Measurements from ENCODE around the gene STEAP3.

STEAP3 gene

GRCh38 chr2:119295688-119296375 lies 72.2 kb downstream of the STEAP3 start:
- DNase-seq (ENCODE audit: low spot score) = no peak

GRCh38 chr2:119301413-119301812 lies 77.8 kb downstream of the STEAP3 start:
- no peak for DNase-seq (ENCODE audit: low spot score)

- DNase-seq (ENCODE audit: low spot score) = no peak
These were observed 81.2 kb downstream of the STEAP3 start for GRCh38 chr2:119304847-119305246.

DNA sequence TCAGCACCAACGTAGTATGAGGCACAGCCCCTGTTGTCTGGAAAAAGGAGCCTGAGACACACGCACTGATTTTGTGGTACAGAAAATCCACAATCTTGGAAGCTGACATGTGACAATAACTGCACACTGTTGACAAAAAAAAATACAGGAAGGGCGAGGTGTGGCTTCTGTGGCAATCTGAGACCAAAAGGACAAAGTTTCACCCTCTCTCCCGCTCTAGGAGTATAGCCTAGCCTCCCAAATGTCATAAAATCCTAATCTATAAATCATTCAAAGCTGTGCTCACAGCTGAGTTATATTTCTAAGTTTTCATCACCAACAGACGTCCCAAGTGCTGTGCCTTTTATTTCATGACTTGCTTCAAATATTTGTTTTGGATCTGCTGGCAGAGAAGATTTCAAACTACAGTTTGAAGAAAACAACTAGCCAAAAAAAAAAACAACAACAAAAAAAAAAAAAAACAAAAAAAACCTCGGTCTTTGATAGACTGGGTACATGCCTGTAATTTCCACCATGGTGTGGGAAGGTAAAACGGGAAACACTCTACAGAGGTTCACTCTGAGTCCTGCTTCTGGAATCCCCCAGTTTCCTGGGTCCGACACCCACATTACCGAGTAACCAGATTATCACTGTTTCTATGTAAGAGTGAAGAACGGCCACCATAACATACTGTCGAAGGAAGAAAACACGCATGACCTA lies 82.0 kb downstream of the STEAP3 start:
- no peak for DNase-seq (ENCODE audit: low spot score)

GRCh38 chr2:119306196-119306590 lies 82.6 kb downstream of the STEAP3 start:
- no peak for DNase-seq (ENCODE audit: low spot score)

GRCh38 chr2:119307419-119308140 lies 83.9 kb downstream of the STEAP3 start:
- DNase-seq (ENCODE audit: low spot score) = no peak

DNA sequence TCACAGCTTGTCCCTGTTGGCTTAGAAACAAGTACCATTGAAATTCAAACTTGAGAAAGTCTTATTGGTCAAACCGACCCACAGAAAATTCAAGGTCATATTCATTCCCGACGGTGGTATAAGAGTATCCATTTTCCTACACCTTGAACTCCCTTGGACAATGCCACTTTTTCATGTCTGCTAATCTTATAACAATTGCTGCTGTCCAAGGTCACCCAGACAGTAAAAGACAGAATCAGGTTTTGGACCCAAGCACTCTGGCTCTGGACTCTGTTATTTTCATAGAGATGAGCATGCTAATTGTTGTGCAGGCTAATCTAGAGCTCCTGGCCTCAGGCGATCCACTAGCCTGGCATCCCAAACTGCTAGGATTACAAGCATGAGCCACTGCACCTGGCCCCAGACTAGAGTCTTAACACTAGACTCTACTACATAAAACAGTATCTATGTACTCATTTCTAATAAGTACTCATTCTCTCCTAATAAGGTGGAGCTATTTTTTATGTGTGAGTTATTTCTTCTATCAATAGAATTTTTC lies 85.2 kb downstream of the STEAP3 start:
- DNase-seq (ENCODE audit: low spot score) = no peak

DNA sequence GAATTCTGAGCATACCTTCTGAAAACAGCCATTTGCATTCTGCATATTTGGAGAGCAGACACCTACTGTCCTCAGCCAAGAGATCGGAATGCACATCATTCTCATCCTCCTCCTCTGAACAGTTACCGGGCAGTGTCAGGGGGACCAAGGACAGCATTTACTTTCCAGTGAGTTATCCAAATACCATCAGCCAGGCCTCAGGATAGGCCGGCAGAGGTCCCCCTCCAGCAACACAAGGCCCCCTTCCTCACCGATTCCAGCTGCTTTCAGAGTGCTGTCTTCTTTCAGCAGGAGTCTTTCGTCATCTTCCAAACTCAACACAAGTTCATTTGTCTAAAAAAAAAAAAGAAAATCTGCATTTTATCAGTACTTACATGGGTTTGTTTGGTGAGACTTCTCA lies 87.7 kb downstream of the STEAP3 start:
- no peak for DNase-seq (ENCODE audit: low spot score)

DNA sequence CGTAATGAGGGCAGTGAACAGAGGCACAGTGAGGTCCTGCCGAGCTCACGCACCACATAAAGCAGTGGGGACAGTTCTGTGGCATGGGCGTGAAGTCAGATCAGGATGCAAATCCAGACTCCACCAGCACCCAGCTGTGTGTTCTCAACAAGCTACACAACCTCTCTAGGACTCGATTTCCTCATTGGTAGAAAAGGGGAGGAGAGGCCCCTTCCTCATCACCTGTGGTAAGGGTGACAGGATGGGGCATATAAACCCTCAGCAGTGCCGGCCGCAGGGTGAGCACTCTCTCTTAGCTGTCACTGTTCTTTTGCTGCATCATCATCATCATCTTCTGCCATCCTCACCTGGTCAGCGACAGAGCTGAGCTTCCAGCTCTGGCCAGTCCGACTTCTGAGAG lies 88.2 kb downstream of the STEAP3 start:
- DNase-seq (ENCODE audit: low spot score) = no peak
